A549 treated with Mapracorat at 1 μM for 4 hours (cell line): ENCODE measurements around the gene KIF13A. TPM values are rescaled to one million over a fixed set of nuclear protein-coding genes. Genes with fewer than 3 reads are reported as not detected.

Experiments used
- total RNA-seq: library from RNA; stranded (reverse); fragments of 200-300 nt; extraction: Qiagen RNA extraction; gene quantifications from 5 replicates; pipeline ENCODE4 v1.2.3, GENCODE V29; 2022

The KIF13A gene
- 17.2 to 18.6 TPM (median 18.1 TPM) in 5 replicates for total RNA-seq

GRCh38 chr6:17987447-17987696 lies at the start of gene KIF13A:
KIF13A (minus strand) TSS chr6:17987635; CDS start chr6:17987463, 172 bp downstream.

Other genes starting within 250 kb of the KIF13A start
- 1.3 to 2.0 TPM (median 1.6 TPM) in 5 replicates for gene NHLRC1, start 135.0 kb upstream of the KIF13A start, total RNA-seq
- gene TPMT, start 167.4 kb upstream of the KIF13A start, total RNA-seq: 5.5 to 6.0 TPM (median 5.8 TPM) in 5 replicates
- gene KDM1B, start 167.8 kb upstream of the KIF13A start, total RNA-seq: 6.5 to 7.5 TPM (median 7.3 TPM) in 5 replicates